GM23338 (cell line): ENCODE data around the gene VARS2. TPM values are rescaled to one million over a fixed set of nuclear protein-coding genes. Genes with fewer than 3 reads are reported as not detected.

ENCODE experiments used
- ATAC-seq: fragments of 200-7000 bp; cut with Tn5 transposase; 3 replicates; pipeline ENCODE4 v1.9.1; 2020
- DNase-seq: peaks from one replicate; pipeline ENCODE4 v3.0.0-alpha.2; 2015; ENCODE audit warnings: low spot score
- H2AFZ ChIP-seq: fragments of 200-600 bp; sonication (generic); 2 replicates; pipeline ENCODE4 v1.8.0; 2016; ENCODE audit warnings: antibody characterized with exemption, mild to moderate bottlenecking, moderate library complexity
- H3F3A ChIP-seq: fragments of 200-600 bp; sonication (generic); replicated peaks from 2 replicates; pipeline ENCODE4 v1.8.0; 2017; ENCODE audit warnings: antibody characterized with exemption, mixed run types, low read depth
- H3K27ac ChIP-seq: fragments of 200-600 bp; sonication (generic); 2 replicates; pipeline ENCODE4 v1.6.1; 2016; ENCODE audit warnings: low read depth
- H3K27me3 ChIP-seq: fragments of 200-600 bp; sonication (generic); 2 replicates; pipeline ENCODE4 v1.8.0; 2016; ENCODE audit warnings: mild to moderate bottlenecking, mixed run types, moderate library complexity; ENCODE audit not compliant: insufficient read depth
- H3K36me3 ChIP-seq: fragments of 200-600 bp; sonication (generic); 2 replicates; pipeline ENCODE4 v1.8.0; 2016; ENCODE audit warnings: mild to moderate bottlenecking; ENCODE audit not compliant: insufficient read depth
- H3K4me1 ChIP-seq: fragments of 200-600 bp; sonication (generic); 2 replicates; pipeline ENCODE4 v1.8.0; 2016; ENCODE audit warnings: mild to moderate bottlenecking, moderate library complexity; ENCODE audit not compliant: insufficient read depth
- H3K4me2 ChIP-seq: fragments of 200-600 bp; sonication (generic); 2 replicates; pipeline ENCODE4 v1.7.1; 2017; ENCODE audit warnings: mixed run types
- H3K4me3 ChIP-seq: fragments of 200-600 bp; sonication (generic); 2 replicates; pipeline ENCODE4 v1.6.1; 2016; ENCODE audit warnings: mixed run types
- H3K79me2 ChIP-seq: fragments of 200-600 bp; sonication (generic); replicated peaks from 2 replicates; pipeline ENCODE4 v1.8.0; 2017; ENCODE audit warnings: mild to moderate bottlenecking; ENCODE audit not compliant: insufficient read depth
- H3K9me2 ChIP-seq: fragments of 200-600 bp; sonication (generic); 2 replicates; pipeline ENCODE4 v1.8.0; 2017; ENCODE audit not compliant: insufficient read depth
- H4K20me1 ChIP-seq: fragments of 200-600 bp; sonication (generic); replicated peaks from 2 replicates; pipeline ENCODE4 v1.8.0; 2017; ENCODE audit warnings: mild to moderate bottlenecking; ENCODE audit not compliant: insufficient read depth
- H3K27ac Mint-ChIP-seq: 2 replicates; pipeline ENCODE4 v1.8.0; 2020; ENCODE audit warnings: inconsistent platforms, mild to moderate bottlenecking, moderate library complexity, mixed read lengths
- H3K27me3 Mint-ChIP-seq: 3 replicates; pipeline ENCODE4 v1.8.0; 2022; ENCODE audit warnings: low read depth, mild to moderate bottlenecking, moderate library complexity, mixed read lengths, inconsistent platforms; ENCODE audit not compliant: insufficient read depth, poor library complexity
- H3K36me3 Mint-ChIP-seq: 3 replicates; pipeline ENCODE4 v1.8.0; 2021; ENCODE audit warnings: low read depth, mild to moderate bottlenecking, inconsistent platforms, moderate library complexity, mixed read lengths
- H3K4me1 Mint-ChIP-seq: 3 replicates; pipeline ENCODE4 v1.8.0; 2020; ENCODE audit warnings: mild to moderate bottlenecking, inconsistent platforms, mixed read lengths
- H3K4me3 Mint-ChIP-seq: 3 replicates; pipeline ENCODE4 v1.8.0; 2021; ENCODE audit warnings: moderate library complexity, mild to moderate bottlenecking, inconsistent platforms, mixed read lengths
- H3K9me3 Mint-ChIP-seq: 3 replicates; pipeline ENCODE4 v1.8.0; 2020; ENCODE audit warnings: moderate library complexity, mild to moderate bottlenecking, inconsistent platforms, mixed read lengths
- CREB1 ChIP-seq: fragments of 250-450 bp; sonication (Bioruptor Pico); IDR thresholded peaks from 2 replicates; pipeline ENCODE4 v1.5.0; 2020; ENCODE audit warnings: low read depth, mild to moderate bottlenecking, moderate library complexity
- EZH2phosphoT487 ChIP-seq: fragments of 200-600 bp; sonication (generic); IDR thresholded peaks from one replicate; pipeline ENCODE4 v1.8.1; 2018; ENCODE audit warnings: antibody characterized with exemption; ENCODE audit not compliant: unreplicated experiment
- JUNB ChIP-seq: IDR thresholded peaks from one replicate; pipeline ENCODE4 v1.6.1; 2016; ENCODE audit warnings: antibody characterized with exemption; ENCODE audit not compliant: unreplicated experiment
- NANOG ChIP-seq: IDR thresholded peaks from 2 replicates; pipeline ENCODE4 v1.6.1; 2016; ENCODE audit warnings: antibody characterized with exemption, borderline replicate concordance
- POLR2AphosphoS5 ChIP-seq: IDR thresholded peaks from 2 replicates; pipeline ENCODE4 v1.6.1; 2016; ENCODE audit warnings: antibody characterized with exemption, low read depth
- ZNF114 ChIP-seq: fragments of 250-450 bp; sonication (Bioruptor Pico); IDR thresholded peaks from 2 replicates; pipeline ENCODE4 v1.5.0; 2020; ENCODE audit warnings: mild to moderate bottlenecking, moderate library complexity
- long read RNA-seq: library from polyadenylated mRNA; unstranded; transcript quantifications from one replicate; pipeline ENCODE4 v2.0.0, GENCODE V29; 2020; ENCODE audit not compliant: unreplicated experiment
- polyA plus RNA-seq: library from polyadenylated mRNA; unstranded; fragments of >200 nt; fragmentation: Nextera tagmentation; extraction: Ambion mirVana; gene quantifications from 2 replicates; pipeline ENCODE4 v1.2.1, GENCODE V29; 2016
- total RNA-seq: library from RNA; depleted of rRNA; stranded (reverse); fragments of >200 nt; shearing (Covaris generic); gene quantifications from 2 replicates; pipeline ENCODE4 v1.2.3, GENCODE V29; 2014; rRNA removed
- TF ChIP-seq, protein P1 (sequence below), 2 experiments: fragments of 200-600 bp in 1 of 2; sonication (generic) in 1 of 2; conservative IDR thresholded peaks; 2 replicates each; pipeline versions ENCODE4 v1.5.1 to v1.6.1; 2016 to 2017; ENCODE audit warnings: antibody characterized with exemption in 2 of 2, low read depth in 2 of 2, mild to moderate bottlenecking in 2 of 2, moderate library complexity in 1 of 2
- TF ChIP-seq, protein P2 (sequence below): IDR thresholded peaks from 2 replicates; pipeline ENCODE4 v1.6.1; 2016; ENCODE audit warnings: antibody characterized with exemption
- TF ChIP-seq, protein P3 (sequence below): IDR thresholded peaks from one replicate; pipeline ENCODE4 v1.6.1; 2018; ENCODE audit warnings: antibody characterized with exemption; ENCODE audit not compliant: unreplicated experiment

Gene VARS2
- total RNA-seq (34.0 and 36.4 TPM in 2 replicates), polyA plus RNA-seq (13.7 and 14.2 TPM in 2 replicates)
- long read RNA-seq, partial matches to known transcripts = 1 of 1 reads
- long read RNA-seq, other reads (novel, unspliced or antisense) = 0 of 1 reads

DNA sequence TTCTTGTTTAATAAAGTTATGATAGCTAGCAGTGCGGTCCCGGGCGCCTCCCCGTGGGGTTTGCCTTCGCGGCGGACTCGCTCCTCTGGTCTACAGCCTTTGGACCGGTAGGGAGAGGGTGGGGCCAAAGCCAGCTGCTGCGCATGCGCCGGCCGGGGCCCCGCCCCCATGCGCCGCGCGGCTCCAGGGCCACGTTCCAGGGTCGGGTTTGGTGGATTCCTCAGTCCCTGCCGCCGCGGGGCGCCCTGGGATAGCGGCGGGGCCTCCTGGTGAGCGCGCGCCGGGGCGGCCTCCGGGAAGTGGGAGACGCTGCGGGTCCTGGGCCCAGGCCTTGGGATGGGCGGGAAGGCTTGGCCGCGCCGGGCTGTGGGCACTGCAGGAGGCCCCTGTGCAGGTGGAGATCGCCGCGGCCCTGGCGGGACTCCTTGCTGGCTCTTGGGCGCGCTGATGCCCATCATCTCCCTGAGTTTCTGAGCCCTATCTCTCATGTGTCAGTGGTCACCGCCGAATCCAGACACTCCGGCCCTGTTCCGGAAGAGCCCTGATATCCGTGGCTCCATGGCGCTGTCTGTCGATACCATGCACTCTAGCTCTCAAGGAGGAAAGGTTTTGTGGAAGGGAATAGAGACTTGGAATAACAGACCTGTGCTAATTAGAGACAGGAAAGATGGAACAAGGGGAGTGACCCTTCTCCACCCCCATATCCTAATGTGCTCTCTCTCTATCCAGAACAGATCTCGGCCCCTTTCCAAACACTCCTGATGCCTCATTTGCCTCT, at the start of gene VARS2:
VARS2 (plus strand) TSS at position 163 of the 778 bp plus-strand sequence; CDS start at position 762, 599 bp downstream.
- Histone ChIP-seq H3K4me2 (peak within 1 kb of the TSS; percentile 97), H3K79me2 (no peaks in the 10 kb centered on the region), H2AFZ (peak within 1 kb of the TSS; percentile 93), H3K27ac (peak within 1 kb of the TSS; percentile 59; the same call in 1 of the 2 replicates), H3K4me1 (peaks cover 8% of the 10 kb centered on the region; the same call in 1 of the 2 replicates), H3K36me3 (peaks cover 7% of the 10 kb centered on the region; the same call in 1 of the 2 replicates), H3K9me2 (no peaks in the 10 kb centered on the region), H3K27me3 (no peaks in the 10 kb centered on the region), H3K4me3 (peak within 1 kb of the TSS; percentile 84), H3F3A (0 out of 2 replicates have a peak, but pooled peaks cover 17% of the 10 kb centered on the region), H4K20me1 (no peaks in the 10 kb centered on the region)
- DNase-seq (peak; percentile 82), ATAC-seq (peak; percentile 90)
- peak within 1 kb of the TSS; percentile 90 for H3K27ac Mint-ChIP-seq
- peaks cover 15% of the 10 kb centered on the region; the same call in 2 of the 3 replicates for H3K4me1 Mint-ChIP-seq
- H3K4me3 Mint-ChIP-seq = peak within 1 kb of the TSS; percentile 89
- H3K36me3 Mint-ChIP-seq = peaks cover 61% of the 10 kb centered on the region
- H3K9me3 Mint-ChIP-seq = no peaks in the 10 kb centered on the region
- TF ChIP-seq, protein P1, sequence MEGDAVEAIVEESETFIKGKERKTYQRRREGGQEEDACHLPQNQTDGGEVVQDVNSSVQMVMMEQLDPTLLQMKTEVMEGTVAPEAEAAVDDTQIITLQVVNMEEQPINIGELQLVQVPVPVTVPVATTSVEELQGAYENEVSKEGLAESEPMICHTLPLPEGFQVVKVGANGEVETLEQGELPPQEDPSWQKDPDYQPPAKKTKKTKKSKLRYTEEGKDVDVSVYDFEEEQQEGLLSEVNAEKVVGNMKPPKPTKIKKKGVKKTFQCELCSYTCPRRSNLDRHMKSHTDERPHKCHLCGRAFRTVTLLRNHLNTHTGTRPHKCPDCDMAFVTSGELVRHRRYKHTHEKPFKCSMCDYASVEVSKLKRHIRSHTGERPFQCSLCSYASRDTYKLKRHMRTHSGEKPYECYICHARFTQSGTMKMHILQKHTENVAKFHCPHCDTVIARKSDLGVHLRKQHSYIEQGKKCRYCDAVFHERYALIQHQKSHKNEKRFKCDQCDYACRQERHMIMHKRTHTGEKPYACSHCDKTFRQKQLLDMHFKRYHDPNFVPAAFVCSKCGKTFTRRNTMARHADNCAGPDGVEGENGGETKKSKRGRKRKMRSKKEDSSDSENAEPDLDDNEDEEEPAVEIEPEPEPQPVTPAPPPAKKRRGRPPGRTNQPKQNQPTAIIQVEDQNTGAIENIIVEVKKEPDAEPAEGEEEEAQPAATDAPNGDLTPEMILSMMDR (conservative IDR thresholded peaks at IDR 0.05; ENCODE audit: low read depth in 2 of 2) = peak in 1 of 2 experiments; percentile 16; a peak in 2 of 4 replicates
- TF ChIP-seq, protein P2, sequence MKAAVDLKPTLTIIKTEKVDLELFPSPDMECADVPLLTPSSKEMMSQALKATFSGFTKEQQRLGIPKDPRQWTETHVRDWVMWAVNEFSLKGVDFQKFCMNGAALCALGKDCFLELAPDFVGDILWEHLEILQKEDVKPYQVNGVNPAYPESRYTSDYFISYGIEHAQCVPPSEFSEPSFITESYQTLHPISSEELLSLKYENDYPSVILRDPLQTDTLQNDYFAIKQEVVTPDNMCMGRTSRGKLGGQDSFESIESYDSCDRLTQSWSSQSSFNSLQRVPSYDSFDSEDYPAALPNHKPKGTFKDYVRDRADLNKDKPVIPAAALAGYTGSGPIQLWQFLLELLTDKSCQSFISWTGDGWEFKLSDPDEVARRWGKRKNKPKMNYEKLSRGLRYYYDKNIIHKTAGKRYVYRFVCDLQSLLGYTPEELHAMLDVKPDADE = 0 out of 2 replicates have a peak, but pooled peaks have one; percentile 28
- TF ChIP-seq, protein P3, sequence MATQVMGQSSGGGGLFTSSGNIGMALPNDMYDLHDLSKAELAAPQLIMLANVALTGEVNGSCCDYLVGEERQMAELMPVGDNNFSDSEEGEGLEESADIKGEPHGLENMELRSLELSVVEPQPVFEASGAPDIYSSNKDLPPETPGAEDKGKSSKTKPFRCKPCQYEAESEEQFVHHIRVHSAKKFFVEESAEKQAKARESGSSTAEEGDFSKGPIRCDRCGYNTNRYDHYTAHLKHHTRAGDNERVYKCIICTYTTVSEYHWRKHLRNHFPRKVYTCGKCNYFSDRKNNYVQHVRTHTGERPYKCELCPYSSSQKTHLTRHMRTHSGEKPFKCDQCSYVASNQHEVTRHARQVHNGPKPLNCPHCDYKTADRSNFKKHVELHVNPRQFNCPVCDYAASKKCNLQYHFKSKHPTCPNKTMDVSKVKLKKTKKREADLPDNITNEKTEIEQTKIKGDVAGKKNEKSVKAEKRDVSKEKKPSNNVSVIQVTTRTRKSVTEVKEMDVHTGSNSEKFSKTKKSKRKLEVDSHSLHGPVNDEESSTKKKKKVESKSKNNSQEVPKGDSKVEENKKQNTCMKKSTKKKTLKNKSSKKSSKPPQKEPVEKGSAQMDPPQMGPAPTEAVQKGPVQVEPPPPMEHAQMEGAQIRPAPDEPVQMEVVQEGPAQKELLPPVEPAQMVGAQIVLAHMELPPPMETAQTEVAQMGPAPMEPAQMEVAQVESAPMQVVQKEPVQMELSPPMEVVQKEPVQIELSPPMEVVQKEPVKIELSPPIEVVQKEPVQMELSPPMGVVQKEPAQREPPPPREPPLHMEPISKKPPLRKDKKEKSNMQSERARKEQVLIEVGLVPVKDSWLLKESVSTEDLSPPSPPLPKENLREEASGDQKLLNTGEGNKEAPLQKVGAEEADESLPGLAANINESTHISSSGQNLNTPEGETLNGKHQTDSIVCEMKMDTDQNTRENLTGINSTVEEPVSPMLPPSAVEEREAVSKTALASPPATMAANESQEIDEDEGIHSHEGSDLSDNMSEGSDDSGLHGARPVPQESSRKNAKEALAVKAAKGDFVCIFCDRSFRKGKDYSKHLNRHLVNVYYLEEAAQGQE = no peak
- TF ChIP-seq CREB1 = no peak
- no peak for TF ChIP-seq ZNF114 (CRISPR knock-in tag)
- no peak for TF ChIP-seq EZH2phosphoT487
- no peak for TF ChIP-seq JUNB
- TF ChIP-seq POLR2AphosphoS5 = peak; percentile 93; the same call in 1 of the 2 replicates
- TF ChIP-seq NANOG = no peak
- peaks cover 17% of the 10 kb centered on the region for H3K27me3 Mint-ChIP-seq
